ENCODE data around the gene LTBP3. TPM values are rescaled to one million over a fixed set of nuclear protein-coding genes. Genes with fewer than 3 reads are reported as not detected.

Gene LTBP3
- total RNA-seq, 1 donor from 2014 or later = 17.5 TPM

- FAIRE-seq (no peak), DNase-seq (ENCODE audit: low spot score in 2 of 2) (no peak)
Observed at GRCh38 chr11:65499713-65500386, 58.3 kb downstream of the LTBP3 start.

GRCh38 chr11:65498977-65499712 is 59.0 kb downstream of the LTBP3 start, which contains the start of gene MALAT1:
Gene MALAT1 (plus strand): TSS chr11:65499045.
- FAIRE-seq (no peak), DNase-seq (ENCODE audit: low spot score in 2 of 2) (peak in 1 of 2 donors; percentile 75)

GRCh38 chr11:65498727-65498976 is 59.5 kb downstream of the LTBP3 start:
- FAIRE-seq = no peak
- DNase-seq (ENCODE audit: low spot score in 2 of 2) = no peak

GRCh38 chr11:65498042-65498726 is 60.0 kb downstream of the LTBP3 start:
- DNase-seq (ENCODE audit: low spot score in 2 of 2) = no peak

GRCh38 chr11:65497141-65498041 is 60.8 kb downstream of the LTBP3 start:
- no peak for FAIRE-seq

More at GRCh38 chr11:65498042-65498726, 60.0 kb downstream of the LTBP3 start:
- FAIRE-seq = no peak

GRCh38 chr11:65496304-65497140 is 61.6 kb downstream of the LTBP3 start:
- DNase-seq (ENCODE audit: low spot score in 2 of 2) (no peak), FAIRE-seq (no peak)

More at GRCh38 chr11:65497141-65498041, 60.8 kb downstream of the LTBP3 start:
- peak; percentile 77 to 83 for DNase-seq (ENCODE audit: low spot score in 2 of 2)

GRCh38 chr11:65493367-65494176 is 64.6 kb downstream of the LTBP3 start:
- DNase-seq (ENCODE audit: low spot score in 2 of 2) (no peak), FAIRE-seq (no peak)

GRCh38 chr11:65492637-65493366 is 65.4 kb downstream of the LTBP3 start:
- no peak for DNase-seq (ENCODE audit: low spot score in 2 of 2)
- FAIRE-seq = no peak

GRCh38 chr11:65492387-65492636 is 65.8 kb downstream of the LTBP3 start:
- DNase-seq (ENCODE audit: low spot score in 2 of 2) = no peak
- FAIRE-seq = no peak

GRCh38 chr11:65491614-65492386 is 66.4 kb downstream of the LTBP3 start:
- FAIRE-seq (no peak), DNase-seq (ENCODE audit: low spot score in 2 of 2) (no peak)

- DNase-seq (ENCODE audit: low spot score in 2 of 2) (no peak), FAIRE-seq (no peak)
Observed at GRCh38 chr11:65491163-65491465, 67.0 kb downstream of the LTBP3 start.

- FAIRE-seq = no peak
Observed at GRCh38 chr11:65489706-65490320, 68.3 kb downstream of the LTBP3 start.

GRCh38 chr11:65489035-65489705 is 69.0 kb downstream of the LTBP3 start:
- DNase-seq (ENCODE audit: low spot score in 2 of 2) (no peak), FAIRE-seq (no peak)

More at GRCh38 chr11:65489706-65490320, 68.3 kb downstream of the LTBP3 start:
- DNase-seq (ENCODE audit: low spot score in 2 of 2) = no peak
